Islet of Langerhans (tissue), 1 donor: ENCODE results near the gene CHRND.
"Not testable (repeated sequence)": the region's sequence is repeated elsewhere in the genome, so short reads cannot be mapped to it uniquely, and the experiment has no call there.

Experiments used
- FAIRE-seq: peaks from one replicate; lab custom pipeline; 2011; peaks lifted over from hg19 to GRCh38; lab: Jason Lieb, UNC

The CHRND gene

GRCh38 chr2:232543928-232544631, 18.1 kb downstream of the CHRND start:
- FAIRE-seq, result no peak

DNA sequence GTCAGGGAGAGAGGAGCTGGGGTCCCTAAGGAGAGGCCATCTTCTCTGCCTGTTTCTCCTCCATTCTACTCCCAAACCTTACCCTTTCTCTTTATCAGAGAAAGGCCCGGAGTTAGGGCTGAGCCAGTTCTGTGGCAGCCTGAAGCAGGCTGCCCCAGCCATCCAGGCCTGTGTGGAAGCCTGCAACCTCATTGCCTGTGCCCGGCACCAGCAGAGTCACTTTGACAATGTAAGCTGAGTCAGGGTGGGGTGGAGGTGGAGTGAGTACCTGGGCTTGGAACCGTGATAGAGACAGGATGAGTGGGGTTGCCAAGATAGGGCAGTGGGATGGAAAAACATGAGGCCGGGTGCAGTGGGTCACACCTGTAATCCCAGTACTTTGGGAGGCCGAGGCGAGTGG, 18.7 kb downstream of the CHRND start:
- FAIRE-seq, result no peak

GRCh38 chr2:232545511-232546375, 19.8 kb downstream of the CHRND start:
- FAIRE-seq, result no peak

DNA sequence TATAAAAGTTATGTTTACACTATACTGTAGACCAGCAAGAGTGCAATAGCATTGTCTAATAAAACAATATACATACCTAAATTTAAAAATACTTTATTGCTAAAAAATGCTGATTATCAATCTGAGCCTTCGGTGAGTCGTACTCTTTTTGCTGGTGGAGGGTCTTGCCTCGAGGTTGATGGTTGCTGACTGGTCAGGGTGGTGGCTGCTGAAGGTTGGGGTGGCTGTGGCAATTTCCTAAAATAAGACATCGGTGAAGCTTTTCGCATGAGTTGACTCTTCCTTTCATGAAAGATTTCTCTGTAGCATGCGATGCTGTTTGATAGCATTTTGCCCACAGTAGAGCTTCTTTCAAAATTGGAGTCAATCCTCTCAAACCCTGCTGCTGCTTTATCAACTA, 22.0 kb downstream of the CHRND start:
- no peak for FAIRE-seq

DNA sequence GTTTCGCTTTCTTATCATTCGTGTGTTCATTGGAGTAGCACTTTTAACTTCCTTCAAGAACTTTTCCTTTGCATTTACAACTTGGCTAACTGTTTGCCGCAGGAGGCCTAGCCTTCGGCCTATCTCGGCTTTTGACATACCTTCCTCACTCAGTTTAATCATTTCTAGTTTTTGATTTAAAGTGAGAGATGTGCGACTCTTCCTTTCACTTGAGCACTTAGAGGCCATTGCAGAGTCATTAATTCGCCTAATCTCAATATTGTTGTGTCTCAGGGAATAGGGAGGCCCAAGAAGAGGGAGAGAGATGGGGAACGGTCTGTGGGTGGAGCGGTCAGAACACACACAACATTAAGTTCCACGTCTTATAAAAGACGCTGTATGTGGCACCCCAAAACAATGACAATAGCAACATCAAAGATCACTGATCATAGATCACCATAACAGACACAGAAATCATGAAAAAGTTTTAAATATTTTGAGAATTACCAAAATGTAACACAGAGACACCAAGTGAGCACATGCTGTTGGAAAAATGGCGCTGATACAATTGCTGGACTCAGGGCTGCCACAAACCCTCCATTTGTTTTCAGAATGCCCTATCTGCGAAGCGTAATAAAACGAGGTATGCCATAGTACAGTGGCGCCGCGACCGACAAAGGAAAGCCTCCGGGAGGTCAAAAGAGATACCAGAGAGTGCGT, 23.8 kb downstream of the CHRND start:
- FAIRE-seq, result no peak

GRCh38 chr2:232550354-232551249, 24.6 kb downstream of the CHRND start, which contains the start of the genes EIF4E2 and TIGD1:
TSS of gene EIF4E2 (plus strand) at chr2:232550689. CDS start at chr2:232550725, 36 bp downstream.
TSS of gene TIGD1 (minus strand) at chr2:232550557. CDS start at chr2:232549882, 675 bp downstream.
- FAIRE-seq, result no peak

GRCh38 chr2:232551250-232551638, 25.3 kb downstream of the CHRND start:
- FAIRE-seq, result no peak

- FAIRE-seq, result no peak
Measured at GRCh38 chr2:232551776-232552175, 25.8 kb downstream of the CHRND start.

DNA sequence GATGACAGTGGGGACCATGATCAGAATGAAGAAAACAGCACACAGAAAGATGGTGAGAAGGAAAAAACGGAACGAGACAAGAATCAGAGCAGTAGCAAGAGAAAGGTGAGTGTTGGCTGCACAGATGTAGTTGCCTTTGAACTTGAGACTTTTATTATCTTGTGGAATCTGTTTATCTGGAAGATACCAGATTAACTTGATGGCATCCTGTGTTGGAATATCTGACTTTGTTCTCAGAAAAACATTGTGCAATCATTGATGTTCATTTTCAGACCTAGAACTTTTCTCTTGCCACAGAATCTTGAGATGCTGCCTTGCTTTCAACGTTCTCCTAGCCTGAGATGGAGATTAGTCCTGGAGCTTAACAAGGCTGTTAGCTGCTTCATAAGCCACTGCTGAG, 30.5 kb downstream of the CHRND start:
- FAIRE-seq, result no peak

GRCh38 chr2:232562515-232563151, 36.7 kb downstream of the CHRND start:
- FAIRE-seq, result no peak

- FAIRE-seq, result no peak
Measured at GRCh38 chr2:232563580-232563979, 37.6 kb downstream of the CHRND start.

- FAIRE-seq, result no peak
Measured at GRCh38 chr2:232567721-232568120, 41.8 kb downstream of the CHRND start.

DNA sequence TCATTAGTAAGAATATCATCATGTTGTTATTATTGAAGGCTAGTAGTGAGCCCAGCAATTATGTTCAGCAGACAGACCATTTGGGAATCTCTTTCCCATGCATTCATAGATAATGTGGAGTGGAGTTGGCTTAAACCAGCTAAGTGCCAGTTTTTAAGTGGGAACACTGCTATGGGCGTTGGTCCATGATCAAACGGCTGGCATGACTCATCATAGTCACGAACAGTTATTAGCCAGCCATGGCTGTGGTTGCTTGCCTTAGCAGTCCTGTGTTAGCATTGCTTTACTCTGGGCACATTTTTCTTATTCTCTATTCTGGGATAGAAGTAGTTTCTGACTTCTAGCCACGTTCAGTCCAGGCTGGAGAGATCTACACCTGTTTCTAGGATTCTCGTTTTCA, 42.2 kb downstream of the CHRND start:
- FAIRE-seq, result no peak

DNA sequence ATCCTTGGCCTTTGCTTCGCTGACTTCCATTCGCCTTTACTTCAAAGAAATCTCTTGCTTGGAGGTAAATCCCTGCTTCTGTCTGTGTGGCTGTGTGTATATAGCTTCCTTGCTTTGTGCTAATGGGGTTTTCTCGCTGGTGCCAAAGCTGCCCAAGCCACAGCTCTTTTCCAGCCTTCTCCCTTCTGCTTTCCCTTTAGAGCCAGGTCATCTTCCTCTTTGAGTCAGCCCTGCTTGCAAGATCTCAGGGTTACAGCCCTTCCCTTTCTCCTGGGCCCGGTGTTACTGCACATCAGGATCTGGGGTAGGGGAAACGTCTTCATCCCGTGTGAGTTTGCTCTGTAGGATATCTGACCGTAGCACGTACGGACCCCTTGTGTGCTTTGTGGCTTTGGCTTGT, 43.6 kb downstream of the CHRND start:
- FAIRE-seq, result no peak

DNA sequence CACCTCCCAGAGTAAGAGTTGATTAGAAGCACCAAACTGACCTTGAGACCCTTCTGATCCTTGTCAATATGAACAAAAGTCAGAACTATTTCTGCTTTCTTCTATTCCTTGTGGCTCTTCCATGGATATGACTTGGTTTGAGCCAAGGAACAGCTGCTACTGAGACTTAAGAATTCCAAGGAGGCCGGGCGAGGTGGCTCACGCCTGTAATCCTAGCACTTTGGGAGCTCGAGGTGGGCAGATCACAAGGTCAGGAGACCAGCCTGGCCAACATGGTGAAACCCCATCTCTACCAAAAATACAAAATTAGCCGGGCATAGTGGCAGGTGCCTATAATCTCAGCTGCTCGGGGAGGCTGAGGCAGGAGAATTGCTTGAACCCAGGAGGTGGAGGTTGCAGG, 44.5 kb downstream of the CHRND start:
- not testable (repeated sequence) for FAIRE-seq

DNA sequence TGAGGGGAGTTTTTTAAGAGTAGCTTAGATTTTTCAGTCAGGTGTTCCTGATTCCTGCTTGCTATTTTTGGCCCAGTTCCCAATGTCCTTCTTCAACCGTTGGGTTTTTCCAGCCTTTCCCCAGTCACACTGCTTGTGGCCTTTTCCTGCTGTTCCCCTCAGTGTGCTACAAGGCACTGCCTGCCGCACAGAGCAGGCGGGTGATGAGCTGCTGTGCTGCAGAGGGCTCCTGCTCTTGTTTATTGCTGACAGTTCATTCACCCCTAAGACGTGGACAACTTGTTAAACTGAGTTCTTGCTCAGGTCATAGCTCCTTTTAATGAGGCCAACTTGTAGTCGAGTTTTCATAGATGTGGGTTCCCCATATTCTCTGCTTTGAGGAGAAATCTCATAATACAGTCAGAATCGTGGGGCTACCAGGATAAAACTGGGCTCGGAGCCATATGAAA, 45.1 kb downstream of the CHRND start:
- no peak for FAIRE-seq

- FAIRE-seq, result no peak
Measured at GRCh38 chr2:232573042-232573441, 47.1 kb downstream of the CHRND start.

DNA sequence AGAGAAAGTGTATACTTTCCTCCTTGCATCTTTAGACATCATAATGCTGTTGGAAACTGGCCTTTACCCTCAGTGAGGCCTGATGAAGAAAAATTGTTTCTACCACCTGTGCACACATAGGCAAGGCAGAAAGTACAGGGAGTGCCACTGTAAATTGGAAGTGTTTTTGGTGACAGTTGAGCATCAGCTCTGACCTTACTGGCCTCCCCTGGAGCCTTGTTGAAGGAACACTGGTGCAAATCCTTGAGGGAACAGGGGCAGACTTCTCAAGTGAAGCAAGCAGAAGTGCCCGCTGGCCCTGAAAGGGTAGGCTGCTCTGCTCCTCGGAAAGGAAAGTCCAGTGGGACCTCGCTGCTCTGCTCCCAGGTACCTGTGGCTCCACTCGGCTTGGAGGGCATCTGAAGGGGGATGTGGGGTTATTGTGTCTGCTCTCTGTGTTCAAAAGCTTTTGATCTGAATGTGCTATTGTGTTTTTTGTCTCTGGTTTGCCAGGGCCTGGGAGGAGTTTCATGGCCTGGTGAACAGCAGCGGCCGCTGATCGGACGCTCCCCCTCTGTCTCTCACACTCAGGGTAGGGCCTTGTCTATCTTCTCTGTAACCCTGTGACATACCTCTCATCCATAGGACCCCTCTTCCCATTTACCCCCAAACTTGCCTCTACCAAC, 47.9 kb downstream of the CHRND start:
- FAIRE-seq, result no peak

DNA sequence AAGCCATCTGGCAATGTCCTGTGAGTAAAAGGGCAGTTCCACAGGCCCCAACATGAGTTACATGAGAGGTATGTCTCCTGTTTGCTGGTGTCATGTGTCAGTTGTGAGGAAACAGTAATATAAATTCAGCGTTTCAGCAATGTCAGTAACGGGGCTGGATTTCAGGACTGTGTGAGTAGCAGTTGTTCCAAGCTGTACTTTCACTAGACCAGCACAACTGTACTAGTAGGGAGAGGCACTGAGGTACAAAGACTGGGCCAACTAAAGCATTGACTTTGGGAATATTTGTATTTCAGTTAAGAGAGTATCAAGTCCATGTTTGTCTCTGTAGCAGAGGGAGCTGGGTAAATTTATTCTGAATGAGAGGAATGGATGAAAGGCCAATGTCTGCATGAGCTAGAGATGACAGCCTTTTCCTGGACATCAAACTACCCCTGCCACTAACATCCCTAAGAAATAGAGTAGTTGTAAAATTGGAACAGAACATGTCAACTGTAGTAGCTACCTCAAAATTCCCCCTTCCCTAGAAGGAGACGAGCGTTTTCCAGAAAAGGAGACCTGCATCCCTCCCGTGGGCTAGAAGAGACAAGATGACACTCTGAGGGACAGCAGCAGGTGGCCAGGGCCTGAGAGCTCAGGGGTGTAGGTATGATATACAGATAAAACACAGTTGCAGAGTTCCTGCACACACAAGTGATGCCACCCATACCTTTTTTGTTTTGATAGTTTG, 48.9 kb downstream of the CHRND start:
- no peak for FAIRE-seq

DNA sequence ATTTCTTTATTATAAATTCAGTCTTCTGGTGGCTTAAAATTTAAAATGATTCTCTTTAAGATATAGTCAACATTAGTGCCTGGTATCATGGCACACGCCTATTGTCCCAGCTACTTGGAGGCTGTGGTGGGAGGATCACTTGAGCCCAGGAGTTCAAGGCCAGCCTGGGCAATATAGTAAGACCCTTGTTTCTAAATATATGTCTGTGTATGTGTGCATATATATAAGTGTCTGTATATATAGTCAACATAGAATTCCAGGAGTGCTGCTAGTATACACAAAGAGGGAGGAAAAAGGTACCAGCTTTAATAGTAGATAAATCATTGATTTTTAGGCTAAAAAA, 49.4 kb downstream of the CHRND start:
- FAIRE-seq, result no peak
